GM06990 (cell line): Measurements from ENCODE around the gene RAB28.

Experiments
- DNase-seq: peaks from one replicate; pipeline ENCODE4 v3.0.0-alpha.2; 2011; ENCODE audit not compliant: insufficient read length; ENCODE audit errors: extremely low read depth
- H3K27me3 ChIP-seq: replicated peaks from 2 replicates; pipeline ENCODE4 v1.6.0; 2011; ENCODE audit warnings: low read length; ENCODE audit not compliant: control insufficient read depth, insufficient read depth
- H3K36me3 ChIP-seq: 2 replicates; pipeline ENCODE4 v1.5.1; 2011; ENCODE audit warnings: low read length; ENCODE audit not compliant: control insufficient read depth, insufficient read depth
- H3K4me3 ChIP-seq: replicated peaks from 2 replicates; pipeline ENCODE4 v1.5.1; 2011; ENCODE audit warnings: low read depth, mild to moderate bottlenecking, control low read depth, low read length
- TF ChIP-seq, protein P1 (sequence below): IDR thresholded peaks from 2 replicates; pipeline ENCODE4 v1.5.1; 2011; ENCODE audit warnings: low read length, control low read depth, mild to moderate bottlenecking, inconsistent platforms; ENCODE audit not compliant: insufficient read depth, poor library complexity, severe bottlenecking

The RAB28 gene

DNA sequence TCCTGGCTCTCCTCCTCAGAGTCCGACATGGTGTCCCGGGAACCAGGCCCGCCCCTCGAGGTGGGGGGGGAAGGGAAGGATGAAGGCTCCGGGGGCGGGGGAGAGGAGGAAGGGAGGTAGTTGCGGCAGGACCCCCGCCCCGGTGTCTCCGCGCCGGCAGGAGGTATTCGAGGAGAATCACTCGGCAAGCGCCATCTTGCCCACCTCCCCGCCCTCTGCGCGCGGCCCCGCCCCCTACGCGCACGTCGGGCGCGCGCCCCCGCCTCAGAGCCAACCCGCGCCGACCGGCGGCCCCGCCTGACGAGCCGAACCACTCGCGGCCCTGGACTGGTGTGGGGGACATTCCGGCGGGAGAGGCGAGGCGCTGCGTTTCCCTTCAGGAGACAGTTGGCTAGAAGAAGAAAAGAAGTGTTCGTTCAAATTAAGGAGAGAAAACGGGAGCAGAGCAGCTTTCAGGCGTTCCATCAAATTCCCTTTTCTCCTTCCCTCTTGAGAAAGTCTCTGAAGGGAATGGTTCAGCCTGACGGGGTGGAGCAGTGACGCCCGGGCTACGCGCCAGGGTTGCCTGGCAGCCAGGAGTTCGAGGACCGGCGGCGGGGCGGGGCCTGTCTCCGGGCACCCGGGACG is at the start of gene RAB28:
RAB28 (minus strand) TSS at position 219 of the 627 bp plus-strand sequence.
- Histone ChIP-seq H3K27me3 (no peaks in the 10 kb centered on the region), H3K36me3 (no peaks in the 10 kb centered on the region), H3K4me3 (peak within 1 kb of the TSS; percentile 93)
- TF ChIP-seq, protein P1, sequence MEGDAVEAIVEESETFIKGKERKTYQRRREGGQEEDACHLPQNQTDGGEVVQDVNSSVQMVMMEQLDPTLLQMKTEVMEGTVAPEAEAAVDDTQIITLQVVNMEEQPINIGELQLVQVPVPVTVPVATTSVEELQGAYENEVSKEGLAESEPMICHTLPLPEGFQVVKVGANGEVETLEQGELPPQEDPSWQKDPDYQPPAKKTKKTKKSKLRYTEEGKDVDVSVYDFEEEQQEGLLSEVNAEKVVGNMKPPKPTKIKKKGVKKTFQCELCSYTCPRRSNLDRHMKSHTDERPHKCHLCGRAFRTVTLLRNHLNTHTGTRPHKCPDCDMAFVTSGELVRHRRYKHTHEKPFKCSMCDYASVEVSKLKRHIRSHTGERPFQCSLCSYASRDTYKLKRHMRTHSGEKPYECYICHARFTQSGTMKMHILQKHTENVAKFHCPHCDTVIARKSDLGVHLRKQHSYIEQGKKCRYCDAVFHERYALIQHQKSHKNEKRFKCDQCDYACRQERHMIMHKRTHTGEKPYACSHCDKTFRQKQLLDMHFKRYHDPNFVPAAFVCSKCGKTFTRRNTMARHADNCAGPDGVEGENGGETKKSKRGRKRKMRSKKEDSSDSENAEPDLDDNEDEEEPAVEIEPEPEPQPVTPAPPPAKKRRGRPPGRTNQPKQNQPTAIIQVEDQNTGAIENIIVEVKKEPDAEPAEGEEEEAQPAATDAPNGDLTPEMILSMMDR, result no peak
- peak; percentile 94 for DNase-seq

DNA sequence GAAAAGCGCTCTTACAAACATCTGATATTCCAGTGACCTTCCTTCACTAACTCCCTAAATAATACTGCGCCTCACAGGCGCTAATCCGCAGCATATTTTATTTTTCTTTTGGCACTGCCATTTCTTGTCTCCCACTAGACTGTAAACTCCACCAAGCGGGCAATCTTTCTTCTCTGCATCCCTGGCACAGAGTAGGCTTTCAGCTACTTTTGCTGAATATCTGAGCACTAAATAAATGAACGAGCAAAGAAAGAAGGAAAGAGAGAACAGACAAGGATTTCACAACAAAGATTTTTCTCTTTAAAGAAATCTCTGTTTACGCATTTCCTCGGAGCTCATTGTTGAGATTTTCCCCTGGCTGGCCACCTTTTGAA is 47.5 kb upstream of the RAB28 start:
- H3K27me3 ChIP-seq, result peaks cover 8% of the 10 kb centered on the region
- DNase-seq, result no peak
- TF ChIP-seq, protein P1, result no peak
- no peaks in the 10 kb centered on the region for H3K36me3 ChIP-seq
- no peak overlapping the region for H3K4me3 ChIP-seq

DNA sequence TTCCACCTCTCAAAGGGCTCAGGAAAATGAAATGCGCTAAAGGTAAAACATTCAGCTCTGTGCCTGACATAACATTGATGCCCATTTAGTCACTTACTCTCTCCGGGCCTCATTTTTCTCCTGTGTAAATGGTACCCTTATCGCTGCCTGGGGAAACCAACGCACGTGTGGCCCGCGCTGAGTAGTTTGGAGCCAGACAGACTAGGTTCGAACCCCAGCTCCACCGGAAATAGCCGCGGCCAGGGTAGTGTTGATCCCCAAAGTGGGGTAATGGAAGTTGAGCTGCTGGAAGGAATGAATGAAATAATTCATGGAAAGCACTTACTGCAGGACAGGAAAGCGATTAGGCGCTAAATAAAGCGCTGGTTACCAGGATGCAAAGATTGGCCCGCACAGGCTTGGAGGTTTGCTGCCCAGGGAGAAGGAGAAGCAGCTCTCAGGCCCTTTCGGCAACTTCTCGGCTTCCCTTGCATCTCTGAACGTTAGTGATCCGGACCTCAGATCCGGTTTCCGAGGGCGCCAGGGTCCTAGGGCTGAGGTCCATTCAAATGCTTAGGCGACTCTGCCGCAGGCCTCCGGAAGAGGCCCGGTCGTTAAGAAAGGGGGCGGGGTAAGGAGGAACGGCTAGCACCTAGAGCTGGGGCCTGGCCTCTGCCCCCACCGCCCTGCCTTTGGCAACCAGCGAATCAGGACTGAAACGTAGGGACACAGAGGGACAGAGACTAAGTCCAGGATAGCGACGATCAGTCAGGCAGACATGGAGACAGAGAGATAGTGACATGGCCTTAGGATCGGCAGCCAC is 46.9 kb upstream of the RAB28 start:
- DNase-seq, result no peak
- Histone ChIP-seq H3K4me3 (no peak overlapping the region), H3K36me3 (no peaks in the 10 kb centered on the region), H3K27me3 (peaks cover 8% of the 10 kb centered on the region)
- TF ChIP-seq, protein P1, result no peak

DNA sequence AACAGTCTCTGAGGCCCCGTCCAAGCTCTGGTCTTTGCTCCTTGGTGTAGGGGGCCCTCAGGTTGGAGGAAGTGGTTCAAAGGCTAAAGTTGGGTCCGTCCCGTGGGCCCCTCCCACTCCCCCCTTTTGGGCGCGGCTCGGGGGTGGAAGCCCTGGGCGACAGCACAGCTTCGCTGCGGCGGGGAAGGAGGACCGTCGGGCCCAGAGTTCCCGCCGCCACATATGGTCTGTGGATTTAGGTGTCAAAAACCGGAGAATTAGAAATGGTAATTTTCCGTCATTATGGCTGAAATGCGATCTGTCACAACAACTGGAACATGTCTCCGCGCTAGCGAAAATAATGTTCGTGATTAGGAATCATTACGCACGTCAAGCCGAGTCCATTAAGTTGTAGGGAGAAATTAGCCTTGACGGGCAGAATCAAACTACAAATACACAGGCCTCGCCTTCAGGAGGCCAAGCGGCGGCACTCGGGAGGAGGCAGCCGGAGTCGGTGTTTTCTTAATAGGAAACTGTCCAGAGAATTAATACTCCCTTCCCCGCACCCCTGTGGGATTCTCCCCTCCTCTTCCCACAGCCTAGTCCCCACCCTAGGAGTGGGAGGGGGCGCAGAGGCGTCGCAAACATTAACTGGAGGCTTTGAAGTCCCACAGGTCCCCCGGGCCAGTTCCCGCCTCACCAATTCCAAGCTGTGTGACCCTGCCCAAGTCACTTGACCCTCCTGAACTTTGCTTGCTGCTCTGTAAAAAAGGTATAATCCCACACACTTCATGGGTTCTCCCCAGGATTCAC is 45.2 kb upstream of the RAB28 start:
- Histone ChIP-seq H3K36me3 (no peaks in the 10 kb centered on the region), H3K27me3 (peaks cover 8% of the 10 kb centered on the region), H3K4me3 (no peak overlapping the region)
- TF ChIP-seq, protein P1, result no peak
- DNase-seq, result no peak

DNA sequence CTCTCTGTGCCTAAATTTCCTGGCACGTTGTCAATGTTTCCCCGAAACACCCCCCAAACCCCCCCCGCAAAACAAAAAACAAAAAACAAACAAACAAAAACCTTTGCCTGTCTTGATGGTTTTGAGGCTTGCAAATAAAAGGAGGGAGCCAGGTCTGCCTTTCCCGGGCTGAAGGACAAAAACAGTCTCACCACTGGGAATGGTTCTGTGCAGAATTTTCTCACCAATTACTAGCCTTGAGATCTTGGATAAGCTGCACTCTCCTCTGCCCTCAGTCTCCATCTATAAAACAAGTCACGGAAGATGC is 44.6 kb upstream of the RAB28 start:
- DNase-seq, result no peak
- Histone ChIP-seq H3K36me3 (no peaks in the 10 kb centered on the region), H3K27me3 (peaks cover 6% of the 10 kb centered on the region), H3K4me3 (no peak overlapping the region)
- TF ChIP-seq, protein P1, result no peak
